Thyroid gland (tissue), 4 donors: Measurements from ENCODE around the gene USP11.

Experiments used
- POLR2A ChIP-seq, 2 donors: fragments of 450-650 bp; IDR thresholded peaks; one replicate each; pipeline ENCODE4 v1.6.1; 2017; ENCODE audit warnings: antibody characterized with exemption in 2 of 2, mild to moderate bottlenecking in 2 of 2, moderate library complexity in 1 of 2
- TF ChIP-seq, protein P1 (sequence below), 6 experiments: fragments of 200-600 bp in 3 of 6; fragments of 450-650 bp in 3 of 6; sonication (generic) in 3 of 6; IDR thresholded peaks; one replicate each; pipeline ENCODE4 v1.5.1; 2016 to 2019; ENCODE audit warnings: antibody characterized with exemption in 6 of 6, mild to moderate bottlenecking in 2 of 6, inconsistent platforms in 1 of 6, moderate library complexity in 1 of 6

DNA sequence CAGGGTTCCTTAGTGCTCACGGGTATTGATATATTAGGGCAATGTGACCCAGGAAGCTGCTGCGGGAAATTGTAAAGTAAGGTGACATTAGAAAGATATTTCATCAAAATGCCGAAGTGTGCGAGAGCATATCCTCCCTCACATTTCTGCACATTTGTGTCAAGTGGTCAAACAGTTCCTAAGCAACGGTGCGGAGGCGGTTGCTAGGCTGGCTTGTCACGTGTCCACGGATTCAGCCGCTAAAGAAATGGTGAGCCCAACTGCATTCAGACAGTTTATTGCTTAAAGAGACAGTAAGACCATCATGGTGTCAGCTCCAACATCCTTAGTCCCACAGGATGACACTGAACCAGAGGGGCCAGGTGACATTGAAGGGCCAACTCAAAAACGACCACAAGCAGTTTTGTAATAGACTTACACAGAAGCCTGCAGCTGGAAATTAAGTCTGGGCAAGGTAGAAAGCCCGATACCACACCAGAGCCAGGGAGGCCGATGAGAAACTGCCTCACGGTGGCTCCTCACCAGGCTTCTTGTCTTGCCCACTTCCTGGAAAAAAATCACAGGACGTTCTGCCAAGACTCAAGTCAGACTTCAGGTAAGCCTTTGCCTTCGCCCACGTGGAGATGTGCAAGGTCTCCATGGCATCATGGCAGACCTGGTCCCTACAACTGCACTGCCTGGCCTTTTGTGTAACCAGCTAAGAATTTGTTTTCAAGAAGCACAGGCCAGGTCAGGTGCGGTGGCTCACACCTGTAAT, 50.4 kb downstream of the USP11 start:
- TF ChIP-seq, protein P1, sequence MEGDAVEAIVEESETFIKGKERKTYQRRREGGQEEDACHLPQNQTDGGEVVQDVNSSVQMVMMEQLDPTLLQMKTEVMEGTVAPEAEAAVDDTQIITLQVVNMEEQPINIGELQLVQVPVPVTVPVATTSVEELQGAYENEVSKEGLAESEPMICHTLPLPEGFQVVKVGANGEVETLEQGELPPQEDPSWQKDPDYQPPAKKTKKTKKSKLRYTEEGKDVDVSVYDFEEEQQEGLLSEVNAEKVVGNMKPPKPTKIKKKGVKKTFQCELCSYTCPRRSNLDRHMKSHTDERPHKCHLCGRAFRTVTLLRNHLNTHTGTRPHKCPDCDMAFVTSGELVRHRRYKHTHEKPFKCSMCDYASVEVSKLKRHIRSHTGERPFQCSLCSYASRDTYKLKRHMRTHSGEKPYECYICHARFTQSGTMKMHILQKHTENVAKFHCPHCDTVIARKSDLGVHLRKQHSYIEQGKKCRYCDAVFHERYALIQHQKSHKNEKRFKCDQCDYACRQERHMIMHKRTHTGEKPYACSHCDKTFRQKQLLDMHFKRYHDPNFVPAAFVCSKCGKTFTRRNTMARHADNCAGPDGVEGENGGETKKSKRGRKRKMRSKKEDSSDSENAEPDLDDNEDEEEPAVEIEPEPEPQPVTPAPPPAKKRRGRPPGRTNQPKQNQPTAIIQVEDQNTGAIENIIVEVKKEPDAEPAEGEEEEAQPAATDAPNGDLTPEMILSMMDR (IDR thresholded peaks at IDR 0.05), result no peak
- TF ChIP-seq POLR2A (IDR thresholded peaks at IDR 0.05), result no peak
